ENCODE measurements around the gene TUBGCP2.
A peak's percentile ranks its signal among the peaks of the same experiment; 100 is the strongest.

Gene TUBGCP2

DNA sequence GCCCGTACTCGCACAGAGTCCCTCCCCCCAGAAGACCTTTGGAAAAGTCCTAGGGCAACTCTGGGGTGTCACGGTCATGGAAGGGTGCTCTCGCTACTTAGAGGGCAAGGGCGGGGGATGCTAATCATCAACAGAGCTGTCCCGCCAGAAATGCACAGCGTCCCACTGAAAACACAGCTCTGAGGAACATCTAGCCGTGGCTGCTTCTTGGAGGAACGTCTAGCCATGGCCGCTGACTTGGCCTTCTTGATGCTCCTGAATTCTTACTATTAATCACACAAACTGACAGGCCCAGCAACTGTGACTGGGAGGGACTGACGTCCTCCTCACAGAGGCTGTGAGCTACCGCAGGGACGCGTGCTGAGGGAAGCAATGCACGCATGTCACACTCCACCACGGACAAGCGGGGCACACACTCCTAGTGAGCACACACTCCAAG, 1.7 kb downstream of the TUBGCP2 start:
- peak overlapping the region in 1 of 2 experiments; percentile 19 for H3K23ac ChIP-seq (ENCODE audit: low read length in 2 of 2)
- H3K18ac ChIP-seq (ENCODE audit: low read depth in 1 of 2, low read length in 2 of 2): no peak overlapping the region
- H3K4me2 ChIP-seq (ENCODE audit: low read length, poor library complexity, severe bottlenecking): peak overlapping the region; percentile 37
- no peak overlapping the region for H2AFZ ChIP-seq (ENCODE audit: low read depth, low read length)
- peak overlapping the region in 1 of 2 experiments; percentile 57 for H2BK12ac ChIP-seq (ENCODE audit: low read length in 2 of 2)
- H3K9ac ChIP-seq (ENCODE audit: low read length): peak overlapping the region; percentile 99
- peaks cover 33 to 50% of the 10 kb centered on the region in 2 experiments for H3K36me3 ChIP-seq (ENCODE audit: control insufficient read depth in 1 of 2, insufficient read depth in 2 of 2, low read depth in 1 of 2, low read length in 2 of 2)
- H3K27ac ChIP-seq (ENCODE audit: low read length, poor library complexity, severe bottlenecking): no peak overlapping the region
- H4K91ac ChIP-seq (ENCODE audit: low read length): no peak overlapping the region
- H3K14ac ChIP-seq (ENCODE audit: low read length in 2 of 2): no peak overlapping the region
- H3K79me1 ChIP-seq (replicated peaks; ENCODE audit: low read length, poor library complexity, severe bottlenecking): peaks cover 21% of the 10 kb centered on the region
- H2BK120ac ChIP-seq (ENCODE audit: low read depth, low read length): no peak overlapping the region
- peak overlapping the region in 1 of 2 experiments; percentile 95 for H3K4me3 ChIP-seq (ENCODE audit: insufficient read depth in 1 of 2, low read depth in 1 of 2, low read length in 2 of 2)
- no peak overlapping the region for H4K8ac ChIP-seq (ENCODE audit: low read length)
- H3K4ac ChIP-seq (ENCODE audit: low read depth in 1 of 2, low read length in 2 of 2): peak overlapping the region; percentile 2 to 33
- H2BK5ac ChIP-seq (ENCODE audit: low read depth, low read length, poor library complexity, severe bottlenecking): no peak overlapping the region
- H3K4me1 ChIP-seq (ENCODE audit: control insufficient read depth, insufficient read depth, low read depth, low read length): peaks cover 29% of the 10 kb centered on the region
- H3K9me3 ChIP-seq (ENCODE audit: control insufficient read depth, low read length): no peaks in the 10 kb centered on the region
- peak overlapping the region; percentile 32 for H2AK5ac ChIP-seq (ENCODE audit: low read length, severe bottlenecking)
- no peak for DNase-seq
- H2BK15ac ChIP-seq (ENCODE audit: low read depth, poor library complexity, severe bottlenecking): peak overlapping the region; percentile 34
- H3K27me3 ChIP-seq (ENCODE audit: control insufficient read depth in 1 of 2, insufficient read depth in 1 of 2, low read length in 2 of 2): no peaks in the 10 kb centered on the region
- WGBS: 94% methylated on average over 17 of the region's 17 CpGs

DNA sequence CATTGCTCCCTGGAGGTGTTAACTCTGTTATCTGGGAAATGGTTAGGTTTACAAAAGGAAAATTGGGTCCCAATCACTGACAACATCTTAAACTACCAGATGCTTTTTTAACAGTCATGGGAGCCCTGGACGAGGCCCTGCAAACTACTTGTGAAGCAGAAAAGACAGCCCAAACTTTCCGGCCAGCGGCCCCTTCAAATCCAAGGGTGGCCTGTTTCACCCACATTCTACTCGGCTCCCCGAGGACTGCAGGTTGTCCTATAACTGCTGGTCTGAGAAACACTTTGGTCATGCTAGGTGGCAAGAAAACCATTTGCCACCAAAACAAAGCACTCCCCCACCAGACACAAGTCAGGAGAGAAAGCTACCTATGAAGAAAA, 2.6 kb downstream of the TUBGCP2 start:
- Histone ChIP-seq H2BK5ac (ENCODE audit: low read depth, low read length, poor library complexity, severe bottlenecking) (no peak overlapping the region), H3K9ac (ENCODE audit: low read length) (no peak overlapping the region), H4K8ac (ENCODE audit: low read length) (no peak overlapping the region), H3K4ac (ENCODE audit: low read depth in 1 of 2, low read length in 2 of 2) (no peak overlapping the region), H4K91ac (ENCODE audit: low read length) (no peak overlapping the region), H3K9me3 (ENCODE audit: control insufficient read depth, low read length) (no peaks in the 10 kb centered on the region), H3K79me1 (replicated peaks; ENCODE audit: low read length, poor library complexity, severe bottlenecking) (peaks cover 22% of the 10 kb centered on the region), H2BK12ac (ENCODE audit: low read length in 2 of 2) (no peak overlapping the region), H3K27ac (ENCODE audit: low read length, poor library complexity, severe bottlenecking) (no peak overlapping the region), H3K27me3 (ENCODE audit: control insufficient read depth in 1 of 2, insufficient read depth in 1 of 2, low read length in 2 of 2) (no peaks in the 10 kb centered on the region), H3K4me1 (ENCODE audit: control insufficient read depth, insufficient read depth, low read depth, low read length) (peaks cover 29% of the 10 kb centered on the region), H3K23ac (ENCODE audit: low read length in 2 of 2) (no peak overlapping the region), H2BK120ac (ENCODE audit: low read depth, low read length) (no peak overlapping the region), H3K36me3 (ENCODE audit: control insufficient read depth in 1 of 2, insufficient read depth in 2 of 2, low read depth in 1 of 2, low read length in 2 of 2) (peaks cover 27 to 47% of the 10 kb centered on the region in 2 experiments), H3K18ac (ENCODE audit: low read depth in 1 of 2, low read length in 2 of 2) (no peak overlapping the region), H2AK5ac (ENCODE audit: low read length, severe bottlenecking) (no peak overlapping the region), H3K4me3 (ENCODE audit: insufficient read depth in 1 of 2, low read depth in 1 of 2, low read length in 2 of 2) (no peak overlapping the region), H2AFZ (ENCODE audit: low read depth, low read length) (no peak overlapping the region), H2BK15ac (ENCODE audit: low read depth, poor library complexity, severe bottlenecking) (no peak overlapping the region), H3K4me2 (ENCODE audit: low read length, poor library complexity, severe bottlenecking) (no peak overlapping the region), H3K14ac (ENCODE audit: low read length in 2 of 2) (no peak overlapping the region)
- DNase-seq: no peak
- WGBS: 98% methylated on average over 5 of the region's 5 CpGs

DNA sequence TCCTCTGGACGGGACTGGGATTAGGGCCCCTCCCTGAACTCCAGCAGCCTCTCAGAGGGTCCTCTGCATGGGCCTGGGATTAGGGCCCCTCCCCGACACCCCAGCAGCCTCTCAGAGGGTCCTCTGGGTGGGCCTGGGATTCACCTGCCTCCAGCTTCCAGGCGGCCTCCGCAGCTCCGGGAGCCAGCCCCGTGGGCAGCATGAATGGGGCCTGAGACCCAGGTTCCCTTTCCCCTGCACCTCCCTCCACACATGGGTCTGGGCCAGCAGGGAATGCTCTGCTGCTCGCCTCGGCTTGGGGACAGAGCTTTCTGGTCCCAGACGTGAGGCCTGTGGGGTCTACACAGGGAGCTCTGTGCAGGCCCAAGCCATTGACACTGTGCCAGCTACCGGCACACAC, 5.5 kb downstream of the TUBGCP2 start:
- Histone ChIP-seq H3K27me3 (ENCODE audit: control insufficient read depth in 1 of 2, insufficient read depth in 1 of 2, low read length in 2 of 2) (no peaks in the 10 kb centered on the region), H3K4me2 (ENCODE audit: low read length, poor library complexity, severe bottlenecking) (no peak overlapping the region), H3K4ac (ENCODE audit: low read depth in 1 of 2, low read length in 2 of 2) (no peak overlapping the region), H2AK5ac (ENCODE audit: low read length, severe bottlenecking) (no peak overlapping the region), H2BK5ac (ENCODE audit: low read depth, low read length, poor library complexity, severe bottlenecking) (no peak overlapping the region), H3K14ac (ENCODE audit: low read length in 2 of 2) (no peak overlapping the region), H3K79me1 (replicated peaks; ENCODE audit: low read length, poor library complexity, severe bottlenecking) (peaks cover 28% of the 10 kb centered on the region), H4K8ac (ENCODE audit: low read length) (no peak overlapping the region), H3K23ac (ENCODE audit: low read length in 2 of 2) (peak overlapping the region in 1 of 2 experiments; percentile 19), H2BK120ac (ENCODE audit: low read depth, low read length) (no peak overlapping the region), H3K36me3 (ENCODE audit: control insufficient read depth in 1 of 2, insufficient read depth in 2 of 2, low read depth in 1 of 2, low read length in 2 of 2) (peaks cover 46 to 52% of the 10 kb centered on the region in 2 experiments), H2AFZ (ENCODE audit: low read depth, low read length) (no peak overlapping the region), H3K27ac (ENCODE audit: low read length, poor library complexity, severe bottlenecking) (no peak overlapping the region), H2BK12ac (ENCODE audit: low read length in 2 of 2) (no peak overlapping the region), H4K91ac (ENCODE audit: low read length) (no peak overlapping the region), H2BK15ac (ENCODE audit: low read depth, poor library complexity, severe bottlenecking) (no peak overlapping the region), H3K18ac (ENCODE audit: low read depth in 1 of 2, low read length in 2 of 2) (no peak overlapping the region), H3K4me1 (ENCODE audit: control insufficient read depth, insufficient read depth, low read depth, low read length) (peaks cover 22% of the 10 kb centered on the region), H3K9ac (ENCODE audit: low read length) (no peak overlapping the region), H3K4me3 (ENCODE audit: insufficient read depth in 1 of 2, low read depth in 1 of 2, low read length in 2 of 2) (no peak overlapping the region), H3K9me3 (ENCODE audit: control insufficient read depth, low read length) (no peaks in the 10 kb centered on the region)
- WGBS: 97% methylated on average over 10 of the region's 10 CpGs
- no peak for DNase-seq

DNA sequence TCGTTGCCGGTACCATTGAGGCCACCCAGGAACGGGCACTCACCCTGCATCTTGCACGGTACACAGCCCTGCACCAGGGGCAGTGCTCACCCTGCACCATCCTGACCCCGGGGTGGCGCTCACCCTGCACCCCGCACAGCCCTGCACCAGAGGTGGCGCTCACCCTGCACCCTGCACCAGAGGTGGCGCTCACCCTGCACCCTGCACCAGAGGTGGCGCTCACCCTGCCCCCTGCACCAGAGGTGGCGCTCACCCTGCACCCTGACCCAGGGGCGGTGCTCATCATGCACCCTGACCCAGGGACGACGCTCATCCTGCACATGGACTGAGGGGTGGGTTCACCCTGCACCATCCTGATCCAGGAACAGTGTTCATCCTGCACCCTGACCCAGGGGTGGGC, 6.4 kb downstream of the TUBGCP2 start:
- WGBS: 98% methylated on average over 14 of the region's 14 CpGs
- H2BK12ac ChIP-seq (ENCODE audit: low read length in 2 of 2): no peak overlapping the region
- no peak overlapping the region for H2AFZ ChIP-seq (ENCODE audit: low read depth, low read length)
- no peak overlapping the region for H4K91ac ChIP-seq (ENCODE audit: low read length)
- no peak overlapping the region for H3K9ac ChIP-seq (ENCODE audit: low read length)
- H2BK120ac ChIP-seq (ENCODE audit: low read depth, low read length): no peak overlapping the region
- peaks cover 55 to 61% of the 10 kb centered on the region in 2 experiments for H3K36me3 ChIP-seq (ENCODE audit: control insufficient read depth in 1 of 2, insufficient read depth in 2 of 2, low read depth in 1 of 2, low read length in 2 of 2)
- H3K4me2 ChIP-seq (ENCODE audit: low read length, poor library complexity, severe bottlenecking): no peak overlapping the region
- H3K4me1 ChIP-seq (ENCODE audit: control insufficient read depth, insufficient read depth, low read depth, low read length): peaks cover 15% of the 10 kb centered on the region
- no peak overlapping the region for H2BK5ac ChIP-seq (ENCODE audit: low read depth, low read length, poor library complexity, severe bottlenecking)
- H3K79me1 ChIP-seq (replicated peaks; ENCODE audit: low read length, poor library complexity, severe bottlenecking): peaks cover 31% of the 10 kb centered on the region
- no peak overlapping the region for H4K8ac ChIP-seq (ENCODE audit: low read length)
- no peak overlapping the region for H2BK15ac ChIP-seq (ENCODE audit: low read depth, poor library complexity, severe bottlenecking)
- no peak overlapping the region for H3K4ac ChIP-seq (ENCODE audit: low read depth in 1 of 2, low read length in 2 of 2)
- no peaks in the 10 kb centered on the region for H3K27me3 ChIP-seq (ENCODE audit: control insufficient read depth in 1 of 2, insufficient read depth in 1 of 2, low read length in 2 of 2)
- H3K27ac ChIP-seq (ENCODE audit: low read length, poor library complexity, severe bottlenecking): no peak overlapping the region
- H3K23ac ChIP-seq (ENCODE audit: low read length in 2 of 2): no peak overlapping the region
- H3K14ac ChIP-seq (ENCODE audit: low read length in 2 of 2): no peak overlapping the region
- no peak overlapping the region for H2AK5ac ChIP-seq (ENCODE audit: low read length, severe bottlenecking)
- no peak overlapping the region for H3K4me3 ChIP-seq (ENCODE audit: insufficient read depth in 1 of 2, low read depth in 1 of 2, low read length in 2 of 2)
- no peak for DNase-seq
- no peak overlapping the region for H3K18ac ChIP-seq (ENCODE audit: low read depth in 1 of 2, low read length in 2 of 2)
- no peaks in the 10 kb centered on the region for H3K9me3 ChIP-seq (ENCODE audit: control insufficient read depth, low read length)

Data from mesenchymal stem cell (in vitro differentiated cells and primary cell).